GM13976 (cell line): ENCODE results near the gene CSF3.

Experiments
- DNase-seq: peaks from one replicate; pipeline ENCODE4 v3.0.0; 2012; ENCODE audit warnings: low spot score
- CTCF ChIP-seq: IDR thresholded peaks from 2 replicates; pipeline ENCODE4 v1.5.1; 2012; ENCODE audit warnings: borderline replicate concordance, mild to moderate bottlenecking; ENCODE audit not compliant: insufficient read depth; ENCODE audit errors: extremely low read depth, missing control alignments, control extremely low read depth
- in situ Hi-C: fragments of 300-500 bp; cut with MboI; formaldehyde crosslinking; loops from one replicate; pipeline ENCODE4 v1.12.0; 2022; ENCODE audit warnings: low sequenced_read_pairs, mixed read lengths, inconsistent platforms; ENCODE audit not compliant: unreplicated experiment

The CSF3 gene

GRCh38 chr17:40015005-40015997 is at the start of gene CSF3:
Gene CSF3 (plus strand): TSS chr17:40015440. CDS start chr17:40015475, 35 bp downstream.
- in situ Hi-C loops, result loop anchor here (10.0 kb wide), 1 partner anchor 270 kb away; the partner anchor contains the start of gene CDC6
- no peak for TF ChIP-seq CTCF
- DNase-seq, result no peak

GRCh38 chr17:39966771-39967170 is 48.5 kb upstream of the CSF3 start:
- no peak for DNase-seq
- in situ Hi-C loops, result no loop called here
- TF ChIP-seq CTCF, result no peak

- TF ChIP-seq CTCF, result no peak
- no peak for DNase-seq
- in situ Hi-C loops, result no loop called here
Measured at GRCh38 chr17:39968761-39969160, 46.5 kb upstream of the CSF3 start.

- no peak for TF ChIP-seq CTCF
- no peak for DNase-seq
- in situ Hi-C loops, result no loop called here
Measured at GRCh38 chr17:39969375-39969774, 45.9 kb upstream of the CSF3 start.

- in situ Hi-C loops, result no loop called here
- no peak for DNase-seq
- no peak for TF ChIP-seq CTCF
Measured at GRCh38 chr17:39970157-39970692, 45.0 kb upstream of the CSF3 start.

- in situ Hi-C loops, result no loop called here
- no peak for TF ChIP-seq CTCF
- no peak for DNase-seq
Measured at GRCh38 chr17:39971076-39971603, 44.1 kb upstream of the CSF3 start.
